B cell (primary cell): ENCODE data around the gene DNAI1. TPM values are rescaled to one million over a fixed set of nuclear protein-coding genes. Genes with fewer than 3 reads are reported as not detected.

Experiments
- ATAC-seq: fragments of 200-7000 bp; cut with Tn5 transposase; one replicate; pipeline ENCODE4 v1.10.0; 2021; ENCODE audit warnings: low read depth, mild to moderate bottlenecking, moderate number of reproducible peaks, moderate library complexity
- CTCF ChIA-PET: fragments of 350-600 bp; sonication (Branson Sonifier 250); formaldehyde crosslinking; loops from one replicate; lab custom pipeline; 2021; ENCODE audit warnings: antibody characterized with exemption, inconsistent platforms; lab: Charles Lee
- POLR2A ChIA-PET: fragments of 350-600 bp; sonication (Branson Sonifier 250); formaldehyde crosslinking; loops from one replicate; lab custom pipeline; 2021; ENCODE audit warnings: antibody characterized with exemption; lab: Charles Lee
- DNase-seq: peaks from one replicate; pipeline ENCODE4 v3.0.0; 2013
- H2AFZ ChIP-seq: 2 replicates; pipeline ENCODE4 v1.6.1; 2012; ENCODE audit warnings: mild to moderate bottlenecking, low read depth, low read length; ENCODE audit not compliant: insufficient read depth, poor library complexity, severe bottlenecking
- H3K27ac ChIP-seq, 2 donors: 1 replicate in 1 of 2; 2 replicates in 1 of 2; pipeline ENCODE4 v1.5.1; 2012 to 2013; ENCODE audit warnings: low read length in 2 of 2, mild to moderate bottlenecking in 2 of 2, moderate library complexity in 1 of 2
- H3K27me3 ChIP-seq, 4 experiments: fragments of 200-600 bp in 1 of 4; sonication (generic) in 1 of 4; replicated peaks in 1 of 4; 1 replicate in 2 of 4; 2 replicates in 2 of 4; pipeline versions ENCODE4 v1.6.1 to v1.7.0; 2013 to 2016; ENCODE audit warnings: low read length in 3 of 4, mild to moderate bottlenecking in 2 of 4, mixed read lengths in 1 of 4, moderate library complexity in 1 of 4; ENCODE audit not compliant: insufficient read depth in 4 of 4, control insufficient read depth in 3 of 4; ENCODE audit errors: control extremely low read depth in 1 of 4
- H3K36me3 ChIP-seq, 2 experiments: replicated peaks in 1 of 2; 1 replicate in 1 of 2; 2 replicates in 1 of 2; pipeline versions ENCODE4 v1.6.1 to v1.7.1; 2013; ENCODE audit warnings: low read length in 1 of 2; ENCODE audit not compliant: insufficient read depth in 2 of 2, control insufficient read depth in 1 of 2; ENCODE audit errors: control extremely low read depth in 1 of 2, extremely low read depth in 1 of 2
- H3K4me1 ChIP-seq, 2 donors: fragments of 200-600 bp in 1 of 2; sonication (generic) in 1 of 2; 1 replicate in 1 of 2; 2 replicates in 1 of 2; pipeline versions ENCODE4 v1.5.1 to v1.6.1; 2013 to 2017; ENCODE audit warnings: low read length in 2 of 2; ENCODE audit not compliant: control insufficient read depth in 2 of 2, insufficient read depth in 2 of 2
- H3K4me2 ChIP-seq: replicated peaks from 2 replicates; pipeline ENCODE3; 2012; ENCODE audit warnings: mild to moderate bottlenecking, low read depth, low read length; ENCODE audit not compliant: poor library complexity, severe bottlenecking
- H3K4me3 ChIP-seq, 5 experiments: fragments of 200-600 bp in 1 of 5; sonication (generic) in 1 of 5; 1 replicate in 3 of 5; 2 replicates in 2 of 5; pipeline versions ENCODE4 v1.5.1 to v1.7.0; 2011 to 2016; ENCODE audit warnings: low read length in 4 of 5, mild to moderate bottlenecking in 4 of 5, low read depth in 2 of 5, control low read depth in 1 of 5, moderate library complexity in 1 of 5; ENCODE audit not compliant: insufficient read depth in 1 of 5; ENCODE audit errors: control extremely low read depth in 1 of 5, extremely low read depth in 1 of 5
- H3K79me2 ChIP-seq: fragments of 200-600 bp; sonication (generic); one replicate; pipeline ENCODE4 v1.6.0; 2016; ENCODE audit warnings: low read length; ENCODE audit not compliant: control insufficient read depth, insufficient read depth
- H3K9ac ChIP-seq: fragments of 200-600 bp; sonication (generic); 2 replicates; pipeline ENCODE4 v1.6.1; 2017; ENCODE audit warnings: mild to moderate bottlenecking, low read length, moderate library complexity
- H3K9me3 ChIP-seq, 3 donors: one replicate each; pipeline versions ENCODE4 v1.6.1 to v1.7.1; 2013; ENCODE audit warnings: low read length in 2 of 3; ENCODE audit not compliant: control insufficient read depth in 2 of 3, insufficient read depth in 1 of 3; ENCODE audit errors: control extremely low read depth in 1 of 3
- H4K20me1 ChIP-seq: 2 replicates; pipeline ENCODE4 v1.6.0; 2012; ENCODE audit warnings: mild to moderate bottlenecking, low read length; ENCODE audit not compliant: insufficient read depth, control insufficient read depth, poor library complexity, severe bottlenecking
- H3K27ac Mint-ChIP-seq: one replicate; pipeline ENCODE4 v1.8.0; 2021; ENCODE audit warnings: mixed read lengths
- H3K27me3 Mint-ChIP-seq: one replicate; pipeline ENCODE4 v1.8.0; 2021; ENCODE audit warnings: mixed read lengths
- H3K4me1 Mint-ChIP-seq: one replicate; pipeline ENCODE4 v1.8.0; 2021; ENCODE audit warnings: mixed read lengths
- H3K4me3 Mint-ChIP-seq: one replicate; pipeline ENCODE4 v1.8.0; 2021; ENCODE audit warnings: mixed read lengths
- H3K9me3 Mint-ChIP-seq: one replicate; pipeline ENCODE4 v1.8.0; 2022; ENCODE audit warnings: mixed read lengths; ENCODE audit not compliant: insufficient read depth
- EZH2 ChIP-seq: IDR thresholded peaks from 2 replicates; pipeline ENCODE4 v1.6.1; 2012; ENCODE audit warnings: borderline replicate concordance, low read depth, mild to moderate bottlenecking, moderate library complexity, low read length; ENCODE audit not compliant: insufficient read depth, poor library complexity, severe bottlenecking
- WGBS: methylation state at CpG from one replicate; pipeline ENCODE4 v1.1.5; 2013; ENCODE audit warnings: missing lambda C conversion rate; ENCODE audit not compliant: insufficient coverage; 5-methylcytosine and 5-hydroxymethylcytosine counted together
- intact Hi-C: fragments of 100-400 bp; cut with micrococcal nuclease; formaldehyde crosslinking; loops from one replicate; pipeline ENCODE4 v1.10.0; 2022
- polyA plus RNA-seq: library from polyadenylated mRNA; depleted of rRNA; stranded (reverse); fragments of >200 nt; gene quantifications from 2 replicates; pipeline ENCODE4 v1.2.3, GENCODE V29; 2012
- total RNA-seq, 2 donors: library from RNA; stranded (reverse); fragments of 120-200 nt in 1 of 2; gene quantifications; 1 replicate in 1 of 2; 2 replicates in 1 of 2; pipeline versions ENCODE4 v1.2.3 to v1.2.4, GENCODE V29; 2013 to 2022
- TF ChIP-seq, protein P1 (sequence below): fragments of 200-600 bp; IDR thresholded peaks from one replicate; pipeline ENCODE4 v1.8.0; 2022; ENCODE audit warnings: antibody characterized with exemption, mild to moderate bottlenecking

Gene DNAI1
- total and polyA plus RNA-seq, 2 donors (not counting 1 experiment from before 2014, with no cell fraction given), result not detected

DNA sequence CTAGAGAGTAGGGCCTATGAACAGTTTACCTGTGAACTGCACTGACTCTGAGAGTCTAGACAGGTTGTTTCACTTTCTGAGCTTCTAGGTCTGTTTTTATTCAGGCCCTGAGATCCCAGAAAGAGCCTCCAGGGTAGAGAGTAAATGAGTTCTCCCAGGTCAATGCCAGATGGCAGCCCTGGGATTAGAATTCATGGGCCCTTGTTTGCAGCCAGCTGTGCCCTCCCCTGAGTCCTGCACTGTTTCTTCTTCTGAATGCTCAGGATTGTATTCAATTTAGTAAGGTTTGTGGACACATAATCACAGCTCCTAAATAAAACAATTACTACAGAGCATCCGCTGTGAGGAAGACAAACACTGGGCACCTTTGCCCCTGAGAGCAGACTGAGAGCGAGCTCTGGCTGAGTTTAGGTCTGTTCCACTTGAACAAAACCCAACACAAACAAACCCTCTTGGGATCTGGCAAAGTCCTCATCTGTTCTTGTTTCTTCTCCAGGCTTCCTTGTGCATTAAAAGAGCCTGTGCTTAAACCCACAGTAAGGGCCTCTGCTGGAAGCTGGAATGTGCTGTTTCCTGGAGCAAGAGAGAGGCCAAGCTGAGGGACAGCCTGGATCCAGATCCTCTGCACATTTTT is 30.2 kb upstream of the DNAI1 start:
- 95% methylated on average over 2 of the region's 2 CpGs for WGBS
- no peaks in the 10 kb centered on the region for H3K27me3 ChIP-seq
- H3K9me3 Mint-ChIP-seq, result no peaks in the 10 kb centered on the region
- CTCF ChIA-PET, result interaction anchor here (1.0 kb wide), 1 partner anchor 24 kb away, joined by 3 read pairs; no protein-coding TSS in a partner anchor
- H2AFZ ChIP-seq, result no peak overlapping the region
- H3K27me3 Mint-ChIP-seq, result no peaks in the 10 kb centered on the region
- no peak overlapping the region for H3K27ac ChIP-seq
- H3K9ac ChIP-seq, result no peak overlapping the region
- no peak overlapping the region for H3K4me3 ChIP-seq
- no peak overlapping the region for H3K4me2 ChIP-seq
- intact Hi-C loops, result no loop called here
- H3K4me3 Mint-ChIP-seq, result no peak overlapping the region
- H3K4me1 Mint-ChIP-seq, result no peaks in the 10 kb centered on the region
- H3K27ac Mint-ChIP-seq, result no peak overlapping the region
- no peaks in the 10 kb centered on the region for H3K36me3 ChIP-seq
- H4K20me1 ChIP-seq, result no peaks in the 10 kb centered on the region
- POLR2A ChIA-PET, result no interaction called here
- no peak for ATAC-seq
- H3K9me3 ChIP-seq, result no peaks in the 10 kb centered on the region
- H3K4me1 ChIP-seq, result no peaks in the 10 kb centered on the region
- no peak for TF ChIP-seq EZH2
- TF ChIP-seq, protein P1, sequence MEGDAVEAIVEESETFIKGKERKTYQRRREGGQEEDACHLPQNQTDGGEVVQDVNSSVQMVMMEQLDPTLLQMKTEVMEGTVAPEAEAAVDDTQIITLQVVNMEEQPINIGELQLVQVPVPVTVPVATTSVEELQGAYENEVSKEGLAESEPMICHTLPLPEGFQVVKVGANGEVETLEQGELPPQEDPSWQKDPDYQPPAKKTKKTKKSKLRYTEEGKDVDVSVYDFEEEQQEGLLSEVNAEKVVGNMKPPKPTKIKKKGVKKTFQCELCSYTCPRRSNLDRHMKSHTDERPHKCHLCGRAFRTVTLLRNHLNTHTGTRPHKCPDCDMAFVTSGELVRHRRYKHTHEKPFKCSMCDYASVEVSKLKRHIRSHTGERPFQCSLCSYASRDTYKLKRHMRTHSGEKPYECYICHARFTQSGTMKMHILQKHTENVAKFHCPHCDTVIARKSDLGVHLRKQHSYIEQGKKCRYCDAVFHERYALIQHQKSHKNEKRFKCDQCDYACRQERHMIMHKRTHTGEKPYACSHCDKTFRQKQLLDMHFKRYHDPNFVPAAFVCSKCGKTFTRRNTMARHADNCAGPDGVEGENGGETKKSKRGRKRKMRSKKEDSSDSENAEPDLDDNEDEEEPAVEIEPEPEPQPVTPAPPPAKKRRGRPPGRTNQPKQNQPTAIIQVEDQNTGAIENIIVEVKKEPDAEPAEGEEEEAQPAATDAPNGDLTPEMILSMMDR, result no peak
- H3K79me2 ChIP-seq, result no peaks in the 10 kb centered on the region
- no peak for DNase-seq

DNA sequence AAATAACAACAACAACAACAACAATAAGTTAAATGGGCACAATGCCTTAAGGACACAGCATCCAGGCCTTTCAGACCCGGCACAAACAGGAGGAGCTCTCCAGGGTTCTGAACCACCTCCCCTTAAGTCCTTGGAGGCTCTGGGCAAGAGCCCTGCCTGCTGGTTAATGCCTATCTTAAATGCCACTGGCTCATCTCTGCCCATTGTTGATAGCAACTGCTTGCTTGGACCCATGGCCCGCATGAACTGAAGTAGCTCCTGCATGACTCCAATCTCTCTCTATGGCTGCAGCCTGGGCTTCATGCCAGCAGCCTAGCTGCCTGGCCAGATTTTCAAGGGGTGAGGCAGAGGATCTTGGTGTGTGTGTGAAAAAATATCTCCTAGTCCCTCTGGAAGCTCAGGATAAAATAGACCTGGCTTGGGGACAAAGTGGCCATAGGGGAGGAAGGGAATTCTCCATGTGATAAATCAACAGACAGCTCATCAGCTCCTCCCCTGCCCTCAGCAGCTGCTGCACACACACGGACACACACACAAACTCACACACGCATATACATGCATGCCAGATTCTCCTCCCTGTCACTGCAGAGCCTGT is 27.7 kb upstream of the DNAI1 start:
- ATAC-seq, result no peak
- WGBS, result 74% methylated on average over 4 of the region's 4 CpGs
- Histone ChIP-seq H4K20me1 (no peaks in the 10 kb centered on the region), H3K27ac (no peak overlapping the region), H3K4me1 (no peaks in the 10 kb centered on the region), H3K4me3 (no peak overlapping the region), H3K36me3 (no peaks in the 10 kb centered on the region), H3K9ac (no peak overlapping the region), H3K9me3 (no peaks in the 10 kb centered on the region), H3K79me2 (no peaks in the 10 kb centered on the region), H3K4me2 (no peak overlapping the region), H3K27me3 (no peaks in the 10 kb centered on the region), H2AFZ (no peak overlapping the region)
- no peaks in the 10 kb centered on the region for H3K27me3 Mint-ChIP-seq
- TF ChIP-seq, protein P1, result no peak
- no peak for TF ChIP-seq EZH2
- POLR2A ChIA-PET, result no interaction called here
- H3K9me3 Mint-ChIP-seq, result no peaks in the 10 kb centered on the region
- no peak for DNase-seq
- intact Hi-C loops, result no loop called here
- H3K4me1 Mint-ChIP-seq, result no peaks in the 10 kb centered on the region
- CTCF ChIA-PET, result interaction anchor here (0.8 to 2.6 kb wide), 4 partner anchors 13 to 203 kb away, joined by 3 to 16 read pairs (median 5); no protein-coding TSS in a partner anchor
- no peak overlapping the region for H3K4me3 Mint-ChIP-seq
- H3K27ac Mint-ChIP-seq, result no peak overlapping the region
